T-cell (primary cell): ENCODE data around the gene FIBP. TPM values are rescaled to one million over a fixed set of nuclear protein-coding genes. Genes with fewer than 3 reads are reported as not detected.

Experiments
- ATAC-seq, 4 experiments: fragments of 200-7000 bp in 3 of 4; fragments of 150-1000 bp in 1 of 4; cut with Tn5 transposase; replicated peaks in 1 of 4; 1 replicate in 3 of 4; 2 replicates in 1 of 4; pipeline ENCODE4 v1.10.0; 2021; ENCODE audit warnings: moderate library complexity in 3 of 4, mild to moderate bottlenecking in 2 of 4, moderate number of reproducible peaks in 1 of 4
- CTCF ChIA-PET, 2 donors: fragments of 300-600 bp; sonication (Branson Sonifier 250); formaldehyde crosslinking; loops; one replicate each; lab custom pipeline; 2022; ENCODE audit warnings: antibody characterized with exemption in 2 of 2; lab: Charles Lee
- POLR2A ChIA-PET, 2 donors: fragments of 300-600 bp; sonication (Branson Sonifier 250); formaldehyde crosslinking; loops; one replicate each; lab custom pipeline; 2022; ENCODE audit warnings: antibody characterized with exemption in 2 of 2; lab: Charles Lee
- DNase-seq, 35 experiments: peaks; one replicate each; pipeline versions ENCODE4 v3.0.0 to v3.0.0-alpha.2; 2013 to 2023
- H3K27ac ChIP-seq: one replicate; pipeline ENCODE4 v1.5.1; 2013; ENCODE audit warnings: low read length
- H3K27me3 ChIP-seq, 2 experiments: replicated peaks in 1 of 2; 1 replicate in 1 of 2; 2 replicates in 1 of 2; pipeline versions ENCODE4 v1.6.1 to v1.7.0; 2013; ENCODE audit warnings: low read length in 1 of 2, mixed read lengths in 1 of 2; ENCODE audit not compliant: control insufficient read depth in 2 of 2, insufficient read depth in 2 of 2; ENCODE audit errors: extremely low read depth in 1 of 2
- H3K36me3 ChIP-seq, 2 donors: 1 replicate in 1 of 2; 2 replicates in 1 of 2; pipeline versions ENCODE4 v1.6.1 to v1.7.0; 2013; ENCODE audit warnings: low read length in 1 of 2; ENCODE audit not compliant: control insufficient read depth in 2 of 2, insufficient read depth in 1 of 2; ENCODE audit errors: extremely low read depth in 1 of 2
- H3K4me1 ChIP-seq, 2 experiments: 1 replicate in 1 of 2; 2 replicates in 1 of 2; pipeline versions ENCODE4 v1.6.1 to v1.7.0; 2013; ENCODE audit warnings: low read length in 2 of 2, mixed read lengths in 1 of 2; ENCODE audit not compliant: insufficient read depth in 2 of 2, control insufficient read depth in 1 of 2; ENCODE audit errors: extremely low read depth in 1 of 2
- H3K4me3 ChIP-seq, 2 donors: 1 replicate in 1 of 2; 2 replicates in 1 of 2; pipeline versions ENCODE4 v1.5.1 to v1.7.0; 2013; ENCODE audit warnings: mild to moderate bottlenecking in 2 of 2, low read length in 1 of 2, moderate library complexity in 1 of 2; ENCODE audit not compliant: control insufficient read depth in 1 of 2; ENCODE audit errors: extremely low read depth in 1 of 2
- H3K9me3 ChIP-seq: 2 replicates; pipeline ENCODE4 v1.7.0; 2013
- H3K27ac Mint-ChIP-seq, 2 donors: one replicate each; pipeline ENCODE4 v1.8.0; 2020 to 2021; ENCODE audit warnings: mild to moderate bottlenecking in 2 of 2, mixed read lengths in 2 of 2
- H3K27me3 Mint-ChIP-seq, 2 donors: one replicate each; pipeline ENCODE4 v1.8.0; 2021 to 2022; ENCODE audit warnings: mixed read lengths in 2 of 2
- H3K36me3 Mint-ChIP-seq: one replicate; pipeline ENCODE4 v1.8.0; 2021; ENCODE audit warnings: mixed read lengths
- H3K4me1 Mint-ChIP-seq, 3 donors: one replicate each; pipeline ENCODE4 v1.8.0; 2020 to 2022; ENCODE audit warnings: mixed read lengths in 3 of 3, mild to moderate bottlenecking in 1 of 3
- H3K4me3 Mint-ChIP-seq, 3 donors: one replicate each; pipeline ENCODE4 v1.8.0; 2020 to 2022; ENCODE audit warnings: mild to moderate bottlenecking in 3 of 3, mixed read lengths in 3 of 3, moderate library complexity in 3 of 3
- H3K9me3 Mint-ChIP-seq, 3 donors: one replicate each; pipeline ENCODE4 v1.8.0; 2020 to 2022; ENCODE audit warnings: mixed read lengths in 3 of 3
- WGBS: methylation state at CpG from one replicate; pipeline ENCODE4 v1.1.5; 2013; ENCODE audit warnings: missing lambda C conversion rate; ENCODE audit not compliant: insufficient coverage; 5-methylcytosine and 5-hydroxymethylcytosine counted together
- total RNA-seq, 35 experiments: library from RNA in 6 of 35; stranded (reverse) in 6 of 35; fragments of 120-200 nt in 1 of 35; gene quantifications; one replicate each; pipeline versions ENCODE4 v1.2.1 to v1.2.4 and lab custom pipeline; 2013 to 2026

Gene FIBP
- total RNA-seq, 5 donors from 2014 or later (not counting 1 experiment from before 2014, with no cell fraction given), result 30.2 to 47.1 (median 39.2) TPM

DNA sequence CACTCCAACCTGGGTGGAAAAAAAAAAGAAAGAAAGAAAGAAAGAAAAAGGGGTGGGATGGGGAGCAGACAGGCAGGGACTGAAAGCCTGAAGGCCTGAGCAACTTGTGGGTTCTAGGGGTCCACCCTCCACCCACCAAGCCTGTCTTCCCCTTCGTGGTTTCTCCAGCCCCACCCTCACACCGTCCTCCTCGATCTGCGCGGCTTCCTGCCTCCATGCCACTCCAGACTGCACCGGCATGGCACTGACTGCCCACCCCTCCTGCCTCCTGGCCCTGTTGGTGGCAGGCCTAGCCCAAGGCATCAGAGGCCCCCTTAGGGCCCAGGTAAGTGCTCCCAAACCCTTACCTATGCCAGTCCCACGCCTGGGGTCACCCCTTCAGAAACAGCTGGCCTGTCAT lies 8.7 kb downstream of the FIBP start, which contains the start of gene CTSW:
TSS of gene CTSW (plus strand) at position 221 of the 400 bp plus-strand sequence. CDS start at position 239, 18 bp downstream.
- WGBS, result 0% methylated on average over 5 of the region's 7 CpGs
- ChIA-PET CTCF (no interaction called here), POLR2A (interaction anchor here in 1 of 2 donors (0.6 kb wide), 1 partner anchor 313 kb away, joined by 6 read pairs; no protein-coding TSS in a partner anchor)
- no peaks in the 10 kb centered on the region for H3K27me3 ChIP-seq
- H3K36me3 ChIP-seq, result peaks cover 11 to 27% of the 10 kb centered on the region in 2 donors
- H3K4me1 Mint-ChIP-seq, result peaks cover 30 to 51% (median 39%) of the 10 kb centered on the region in 3 donors
- peak within 1 kb of the TSS; percentile 64 to 78 (median 77) for H3K4me3 Mint-ChIP-seq
- no peaks in the 10 kb centered on the region for H3K9me3 ChIP-seq
- peaks cover 3% of the 10 kb centered on the region for H3K36me3 Mint-ChIP-seq
- H3K4me3 ChIP-seq, result peak within 1 kb of the TSS in 1 of 2 donors; percentile 61
- peak; percentile 69 to 79 (median 72) for ATAC-seq
- peak in 17 of 35 experiments; percentile 19 to 67 (median 41) for DNase-seq
- no peaks in the 10 kb centered on the region for H3K27me3 Mint-ChIP-seq
- no peaks in the 10 kb centered on the region for H3K9me3 Mint-ChIP-seq
- peaks cover 6 to 57% of the 10 kb centered on the region in 2 experiments for H3K4me1 ChIP-seq
- H3K27ac Mint-ChIP-seq, result peak within 1 kb of the TSS; percentile 90 to 92
- H3K27ac ChIP-seq, result peak within 1 kb of the TSS; percentile 63

GRCh38 chr11:65873318-65874156 lies 14.7 kb downstream of the FIBP start:
- DNase-seq (peak; percentile 86 to 99 (median 93)), ATAC-seq (peak; percentile 87 to 95 (median 93))
- Mint-ChIP-seq H3K4me1 (peaks cover 14 to 38% (median 21%) of the 10 kb centered on the region in 3 donors), H3K27me3 (no peaks in the 10 kb centered on the region), H3K27ac (peak overlapping the region; percentile 61 to 89), H3K4me3 (peak overlapping the region; percentile 80 to 91 (median 87)), H3K36me3 (no peaks in the 10 kb centered on the region), H3K9me3 (no peaks in the 10 kb centered on the region)
- WGBS, result 1% methylated on average over 36 of the region's 54 CpGs
- Histone ChIP-seq H3K27me3 (peaks cover 0 to 7% of the 10 kb centered on the region in 2 experiments), H3K4me3 (peak overlapping the region; percentile 67 to 77), H3K36me3 (no peaks in the 10 kb centered on the region), H3K9me3 (no peaks in the 10 kb centered on the region), H3K27ac (peak overlapping the region; percentile 92), H3K4me1 (peaks cover 5 to 51% of the 10 kb centered on the region in 2 experiments)
- POLR2A ChIA-PET, result interaction anchor here in 1 of 2 donors (0.6 kb wide), 1 partner anchor 17 kb away, joined by 3 read pairs; the partner anchor contains the start of gene CCDC85B
- CTCF ChIA-PET, result interaction anchor here in 1 of 2 donors (1.5 to 2.3 kb wide), 3 partner anchors 12 to 16 kb away, joined by 8 to 30 read pairs (median 11); partner anchors contain the start of genes CCDC85B, FIBP and MUS81

DNA sequence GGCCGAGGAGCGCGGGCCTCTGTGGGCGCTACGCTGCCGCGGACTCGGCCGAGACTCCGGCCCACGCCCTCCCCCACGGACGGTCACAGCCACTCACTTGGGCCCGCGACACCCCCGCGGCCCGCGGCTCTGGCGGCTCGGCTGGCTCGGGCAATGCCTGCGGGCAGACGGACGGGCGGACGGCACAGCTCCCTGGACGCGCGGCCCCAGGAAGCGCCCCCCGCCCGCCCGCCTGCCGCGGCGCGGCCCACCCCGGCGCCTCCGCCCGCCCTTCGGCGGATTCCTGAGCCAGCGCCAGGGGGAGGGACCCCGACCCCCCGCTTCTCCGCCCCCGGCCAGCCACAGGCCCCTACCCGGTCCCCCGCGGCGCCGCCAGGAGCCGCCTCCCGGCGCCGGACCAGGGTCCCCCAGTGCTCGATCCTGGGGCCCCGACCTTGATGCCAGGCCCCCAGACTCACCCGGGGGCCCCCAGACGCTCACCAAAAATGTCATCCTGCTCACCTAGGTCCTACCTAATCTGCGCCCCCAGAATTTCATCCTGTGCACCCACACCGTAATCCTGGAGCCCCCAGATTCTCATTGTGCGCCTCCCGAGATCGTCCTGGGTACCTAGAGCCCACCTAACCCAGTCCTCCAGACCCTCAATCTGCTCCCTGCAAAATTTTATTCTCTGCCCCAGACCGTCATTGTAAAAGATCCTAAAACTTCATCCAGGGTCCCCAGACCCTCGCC lies 15.5 kb downstream of the FIBP start, which contains the start of gene EFEMP2:
TSS of gene EFEMP2 (minus strand) at position 215 of the 732 bp plus-strand sequence. CDS start 446 bp downstream, outside the sequence.
- H3K27ac ChIP-seq, result peak within 1 kb of the TSS; percentile 92
- H3K27me3 ChIP-seq, result peaks cover 0 to 7% of the 10 kb centered on the region in 2 experiments
- WGBS, result 14% methylated on average over 56 of the region's 69 CpGs
- POLR2A ChIA-PET, result interaction anchor here in 1 of 2 donors (0.6 kb wide), 1 partner anchor 12 kb away, joined by 4 read pairs; no protein-coding TSS in a partner anchor
- peaks cover 5 to 44% of the 10 kb centered on the region in 2 experiments for H3K4me1 ChIP-seq
- peaks cover 14 to 33% (median 16%) of the 10 kb centered on the region in 3 donors for H3K4me1 Mint-ChIP-seq
- H3K36me3 Mint-ChIP-seq, result no peaks in the 10 kb centered on the region
- H3K4me3 ChIP-seq, result peak within 1 kb of the TSS; percentile 67 to 77
- H3K27ac Mint-ChIP-seq, result peak within 1 kb of the TSS; percentile 61 to 89
- no peaks in the 10 kb centered on the region for H3K9me3 Mint-ChIP-seq
- H3K36me3 ChIP-seq, result no peaks in the 10 kb centered on the region
- no peaks in the 10 kb centered on the region for H3K27me3 Mint-ChIP-seq
- H3K4me3 Mint-ChIP-seq, result peak within 1 kb of the TSS; percentile 80 to 91 (median 87)
- no peaks in the 10 kb centered on the region for H3K9me3 ChIP-seq
- ATAC-seq, result peak in 3 of 4 experiments; percentile 0 to 2 (median 1)
- CTCF ChIA-PET, result interaction anchor here in 1 of 2 donors (1.5 to 2.3 kb wide), 2 partner anchors 13 to 17 kb away, joined by 8 to 30 read pairs; partner anchors contain the start of genes CCDC85B, FIBP and MUS81
- no peak for DNase-seq

DNA sequence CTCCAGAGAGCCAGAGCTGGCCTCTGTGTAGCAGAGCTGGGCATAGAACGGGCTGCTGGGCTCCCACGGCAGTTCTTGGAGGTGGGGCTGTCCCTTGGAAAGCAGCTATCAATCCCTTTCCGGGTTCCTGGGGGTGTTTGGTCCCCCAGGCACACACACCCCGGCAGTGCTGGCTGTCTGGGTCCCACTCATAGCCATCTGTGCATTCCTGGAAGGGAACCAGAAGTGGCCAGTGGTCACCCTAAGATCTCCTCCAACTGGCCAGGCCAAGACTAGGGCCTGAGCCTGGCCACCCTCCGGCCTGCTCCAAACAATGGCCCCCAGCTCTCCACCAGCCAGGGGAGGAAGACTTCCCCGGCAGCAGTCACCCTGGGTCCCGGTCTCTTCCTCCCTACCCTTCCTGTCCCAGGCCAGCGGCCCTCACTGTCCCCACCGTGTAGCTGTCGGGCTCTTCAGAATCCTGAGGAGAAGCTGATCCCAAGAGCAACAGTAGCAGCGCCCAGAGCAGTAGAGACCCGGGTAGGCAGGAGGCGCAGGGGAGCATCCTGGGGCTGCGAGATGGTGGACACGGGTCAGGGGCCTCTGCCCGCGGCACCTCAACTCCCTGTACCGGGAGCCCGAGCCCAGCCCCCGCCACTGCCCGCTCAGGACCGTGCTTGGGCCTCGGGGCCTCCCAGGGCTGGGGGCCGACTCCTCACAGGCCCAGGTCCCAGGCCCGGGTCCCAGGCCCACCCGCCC lies 16.3 kb downstream of the FIBP start:
- H3K4me1 Mint-ChIP-seq, result peaks cover 16 to 28% (median 18%) of the 10 kb centered on the region in 3 donors
- ChIA-PET POLR2A (interaction anchor here (0.6 to 1.3 kb wide), 3 partner anchors 11 to 139 kb away, joined by 4 to 7 read pairs (median 4); partner anchors contain the start of gene SART1 (in 1 of the 2)), CTCF (interaction anchor here (0.5 to 1.4 kb wide), 3 partner anchors 12 to 119 kb away, joined by 3 to 12 read pairs (median 3); partner anchors contain the start of gene MUS81 (in 1 of the 2))
- peaks cover 5 to 39% of the 10 kb centered on the region in 2 experiments for H3K4me1 ChIP-seq
- H3K27ac Mint-ChIP-seq, result peak overlapping the region in 1 of 2 donors; percentile 61
- 94% methylated on average over 20 of the region's 26 CpGs for WGBS
- no peak overlapping the region for H3K27ac ChIP-seq
- H3K36me3 Mint-ChIP-seq, result no peaks in the 10 kb centered on the region
- H3K36me3 ChIP-seq, result peaks cover 0 to 4% of the 10 kb centered on the region in 2 donors
- peaks cover 0 to 7% of the 10 kb centered on the region in 2 experiments for H3K27me3 ChIP-seq
- H3K9me3 Mint-ChIP-seq, result no peaks in the 10 kb centered on the region
- no peak overlapping the region for H3K4me3 ChIP-seq
- H3K27me3 Mint-ChIP-seq, result no peaks in the 10 kb centered on the region
- peak overlapping the region; percentile 34 to 57 (median 49) for H3K4me3 Mint-ChIP-seq
- DNase-seq, result no peak
- ATAC-seq, result no peak
- no peaks in the 10 kb centered on the region for H3K9me3 ChIP-seq
